ENCODE data around the gene SYNDIG1. TPM values are rescaled to one million over a fixed set of nuclear protein-coding genes. Genes with fewer than 3 reads are reported as not detected.

The SYNDIG1 gene
- total RNA-seq, 2 experiments from 2014 or later, result not detected

DNA sequence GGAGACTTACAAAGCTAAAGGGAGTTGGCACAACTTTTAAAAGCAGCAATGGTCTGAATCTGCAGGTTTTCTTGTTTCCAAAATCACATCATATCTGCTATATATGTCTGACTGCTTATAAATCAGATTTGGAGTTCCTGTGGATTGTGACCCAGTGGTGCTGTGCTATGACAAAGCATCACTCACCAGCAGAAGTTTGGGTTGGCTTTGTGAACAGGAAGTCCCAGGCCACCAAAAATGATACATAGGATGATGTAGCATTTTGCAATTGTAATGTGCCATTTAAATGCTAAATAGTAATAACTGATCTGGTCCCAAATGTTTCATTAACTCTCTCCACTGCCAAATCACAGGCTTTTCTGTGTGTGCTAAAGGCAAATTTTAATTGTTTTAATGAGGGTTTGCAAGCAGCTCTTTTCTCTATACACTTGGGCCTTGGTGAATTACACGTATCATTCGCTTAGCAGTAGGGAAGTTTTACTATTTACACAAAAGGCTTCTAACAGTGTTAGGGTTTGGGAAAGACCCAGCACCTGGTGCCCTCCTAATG lies 60.8 kb downstream of the SYNDIG1 start:
- Mint-ChIP-seq H3K27ac (no peak overlapping the region), H3K36me3 (ENCODE audit: low read depth) (no peaks in the 10 kb centered on the region), H3K27me3 (no peaks in the 10 kb centered on the region), H3K4me3 (no peak overlapping the region), H3K9me3 (peaks cover 4% of the 10 kb centered on the region), H3K4me1 (ENCODE audit: low read depth) (no peaks in the 10 kb centered on the region)
- no peak for DNase-seq
- POLR2A ChIA-PET, result no interaction called here
- Histone ChIP-seq H3K27me3 (ENCODE audit: control insufficient read depth in 1 of 2, insufficient read depth in 2 of 2, low read length in 2 of 2) (no peaks in the 10 kb centered on the region), H3K36me3 (ENCODE audit: insufficient read depth, low read length) (no peaks in the 10 kb centered on the region), H3K4me3 (ENCODE audit: low read length) (no peak overlapping the region), H3K4me1 (ENCODE audit: insufficient read depth, low read length) (no peaks in the 10 kb centered on the region), H3K27ac (ENCODE audit: low read depth in 1 of 2, low read length in 2 of 2) (no peak overlapping the region), H3K9me3 (ENCODE audit: control insufficient read depth in 1 of 2, insufficient read depth in 1 of 2, low read length in 2 of 2) (peaks cover 0 to 11% of the 10 kb centered on the region in 2 experiments)
- ATAC-seq (ENCODE audit: poor library complexity), result no peak
- CTCF ChIA-PET, result no interaction called here
- intact Hi-C loops (cut with DNase I, micrococcal nuclease), result no loop called here
- TF ChIP-seq CTCF (IDR thresholded peaks at IDR 0.05), result no peak

DNA sequence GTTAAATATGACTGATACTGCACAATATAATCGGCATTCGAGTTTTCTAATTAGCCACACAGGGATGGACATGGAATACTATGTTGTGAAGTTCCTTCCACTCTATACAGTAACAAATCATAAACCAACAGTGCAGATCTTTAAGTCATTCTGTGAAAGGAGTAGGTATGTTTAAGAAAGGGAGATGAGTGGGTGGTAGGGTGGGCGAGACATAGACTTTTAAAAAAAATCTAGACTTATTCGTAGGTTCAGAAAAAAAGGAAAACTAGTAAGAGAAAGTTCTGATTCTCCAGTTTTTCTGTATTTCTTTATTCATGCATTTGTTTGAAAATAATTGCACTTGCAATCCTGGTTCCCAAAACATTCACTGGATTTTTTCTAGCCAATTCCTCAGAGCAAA lies 61.8 kb downstream of the SYNDIG1 start:
- Histone ChIP-seq H3K27me3 (ENCODE audit: control insufficient read depth in 1 of 2, insufficient read depth in 2 of 2, low read length in 2 of 2) (no peaks in the 10 kb centered on the region), H3K4me3 (ENCODE audit: low read length) (no peak overlapping the region), H3K27ac (ENCODE audit: low read depth in 1 of 2, low read length in 2 of 2) (no peak overlapping the region), H3K4me1 (ENCODE audit: insufficient read depth, low read length) (no peaks in the 10 kb centered on the region), H3K36me3 (ENCODE audit: insufficient read depth, low read length) (no peaks in the 10 kb centered on the region), H3K9me3 (ENCODE audit: control insufficient read depth in 1 of 2, insufficient read depth in 1 of 2, low read length in 2 of 2) (peaks cover 0 to 11% of the 10 kb centered on the region in 2 experiments)
- Mint-ChIP-seq H3K27me3 (no peaks in the 10 kb centered on the region), H3K4me3 (no peak overlapping the region), H3K27ac (no peak overlapping the region), H3K36me3 (ENCODE audit: low read depth) (no peaks in the 10 kb centered on the region), H3K4me1 (ENCODE audit: low read depth) (no peaks in the 10 kb centered on the region), H3K9me3 (peaks cover 4% of the 10 kb centered on the region)
- CTCF ChIA-PET, result no interaction called here
- DNase-seq (no peak), ATAC-seq (ENCODE audit: poor library complexity) (no peak)
- POLR2A ChIA-PET, result no interaction called here
- intact Hi-C loops (cut with DNase I, micrococcal nuclease), result no loop called here
- no peak for TF ChIP-seq CTCF (IDR thresholded peaks at IDR 0.05)

DNA sequence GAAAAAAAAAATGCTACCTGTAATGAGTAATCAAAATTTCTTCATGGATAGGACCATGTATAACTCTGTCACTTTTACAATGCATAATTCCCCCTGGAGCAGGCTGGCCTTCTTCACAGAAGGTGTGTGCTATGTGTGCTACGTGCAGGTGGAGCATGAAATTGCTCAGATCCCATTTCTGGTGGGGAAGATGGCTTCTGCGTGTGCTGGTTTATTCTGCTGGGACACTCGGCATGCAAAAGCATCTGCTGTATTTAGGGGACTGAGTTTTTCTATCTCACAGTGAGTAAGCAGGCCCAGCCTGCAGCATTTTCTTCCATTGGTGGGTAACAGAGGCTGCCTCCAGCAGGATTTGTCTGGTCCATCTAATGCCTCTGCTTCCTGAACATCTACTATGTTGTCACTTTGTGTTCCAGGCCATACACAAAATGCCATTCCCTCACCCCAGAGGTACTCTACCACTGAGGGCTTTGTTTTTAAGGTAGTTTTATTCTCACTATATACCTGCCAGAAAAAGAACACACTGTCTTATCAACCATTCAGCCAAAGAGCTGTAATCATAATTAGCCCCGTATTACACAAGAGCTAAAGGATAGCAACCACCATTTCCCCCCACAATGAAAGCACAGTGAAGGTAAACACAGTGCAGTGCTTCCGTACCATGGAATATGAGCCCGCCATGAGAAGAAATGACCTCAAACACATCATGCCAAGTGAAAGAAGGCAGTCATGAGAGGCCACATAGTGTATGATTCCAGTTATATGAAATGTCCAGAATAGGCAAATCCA lies 62.4 kb downstream of the SYNDIG1 start:
- no peaks in the 10 kb centered on the region for H3K4me1 ChIP-seq (ENCODE audit: insufficient read depth, low read length)
- H3K9me3 Mint-ChIP-seq, result peaks cover 4% of the 10 kb centered on the region
- no peaks in the 10 kb centered on the region for H3K27me3 ChIP-seq (ENCODE audit: control insufficient read depth in 1 of 2, insufficient read depth in 2 of 2, low read length in 2 of 2)
- peaks cover 0 to 11% of the 10 kb centered on the region in 2 experiments for H3K9me3 ChIP-seq (ENCODE audit: control insufficient read depth in 1 of 2, insufficient read depth in 1 of 2, low read length in 2 of 2)
- ChIA-PET POLR2A (no interaction called here), CTCF (no interaction called here)
- H3K4me3 ChIP-seq (ENCODE audit: low read length), result no peak overlapping the region
- no peak for TF ChIP-seq CTCF (IDR thresholded peaks at IDR 0.05)
- ATAC-seq (ENCODE audit: poor library complexity) (no peak), DNase-seq (no peak)
- H3K36me3 Mint-ChIP-seq (ENCODE audit: low read depth), result no peaks in the 10 kb centered on the region
- intact Hi-C loops (cut with DNase I, micrococcal nuclease), result no loop called here
- no peaks in the 10 kb centered on the region for H3K27me3 Mint-ChIP-seq
- H3K4me3 Mint-ChIP-seq, result no peak overlapping the region
- no peak overlapping the region for H3K27ac ChIP-seq (ENCODE audit: low read depth in 1 of 2, low read length in 2 of 2)
- H3K36me3 ChIP-seq (ENCODE audit: insufficient read depth, low read length), result no peaks in the 10 kb centered on the region
- no peaks in the 10 kb centered on the region for H3K4me1 Mint-ChIP-seq (ENCODE audit: low read depth)
- H3K27ac Mint-ChIP-seq, result no peak overlapping the region
